Keratinocyte (primary cell): ENCODE measurements around the gene SRCIN1.

Experiments
- EZH2 ChIP-seq: IDR thresholded peaks from one replicate; pipeline ENCODE4 v1.6.1; 2012; ENCODE audit warnings: inconsistent platforms, mild to moderate bottlenecking, low read length, moderate library complexity
- TF ChIP-seq, protein P1 (sequence below), 3 experiments: IDR thresholded peaks in 1 of 3; conservative IDR thresholded peaks in 1 of 3; optimal IDR thresholded peaks in 1 of 3; 2 replicates in 2 of 3; 3 replicates in 1 of 3; pipeline versions ENCODE3 to v1.5.1; 2011; ENCODE audit warnings: low read length in 3 of 3, mild to moderate bottlenecking in 3 of 3, moderate library complexity in 2 of 3, control low read depth in 1 of 3, inconsistent platforms in 1 of 3; ENCODE audit not compliant: insufficient read depth in 2 of 3; ENCODE audit errors: extremely low read depth in 1 of 3

DNA sequence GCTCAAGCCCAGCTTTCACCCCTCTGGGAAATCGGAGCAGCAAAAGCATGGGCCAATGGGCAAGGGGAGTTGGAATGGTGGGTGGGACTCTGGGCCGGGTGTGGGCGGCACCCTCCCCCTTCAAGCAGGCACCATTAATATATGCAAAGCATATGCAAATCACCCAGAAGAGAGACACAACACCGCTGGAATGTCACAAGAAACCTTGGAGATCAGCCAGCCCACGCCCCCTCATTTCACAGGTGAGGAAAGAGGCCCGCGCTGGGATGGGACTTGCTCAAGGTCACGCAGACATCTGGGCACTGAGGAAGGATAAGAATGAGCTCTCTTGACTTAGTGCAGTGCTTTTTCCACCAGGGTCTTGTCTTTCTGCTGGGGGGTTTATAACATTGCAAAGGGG lies 4.8 kb downstream of the SRCIN1 start:
- TF ChIP-seq, protein P1, sequence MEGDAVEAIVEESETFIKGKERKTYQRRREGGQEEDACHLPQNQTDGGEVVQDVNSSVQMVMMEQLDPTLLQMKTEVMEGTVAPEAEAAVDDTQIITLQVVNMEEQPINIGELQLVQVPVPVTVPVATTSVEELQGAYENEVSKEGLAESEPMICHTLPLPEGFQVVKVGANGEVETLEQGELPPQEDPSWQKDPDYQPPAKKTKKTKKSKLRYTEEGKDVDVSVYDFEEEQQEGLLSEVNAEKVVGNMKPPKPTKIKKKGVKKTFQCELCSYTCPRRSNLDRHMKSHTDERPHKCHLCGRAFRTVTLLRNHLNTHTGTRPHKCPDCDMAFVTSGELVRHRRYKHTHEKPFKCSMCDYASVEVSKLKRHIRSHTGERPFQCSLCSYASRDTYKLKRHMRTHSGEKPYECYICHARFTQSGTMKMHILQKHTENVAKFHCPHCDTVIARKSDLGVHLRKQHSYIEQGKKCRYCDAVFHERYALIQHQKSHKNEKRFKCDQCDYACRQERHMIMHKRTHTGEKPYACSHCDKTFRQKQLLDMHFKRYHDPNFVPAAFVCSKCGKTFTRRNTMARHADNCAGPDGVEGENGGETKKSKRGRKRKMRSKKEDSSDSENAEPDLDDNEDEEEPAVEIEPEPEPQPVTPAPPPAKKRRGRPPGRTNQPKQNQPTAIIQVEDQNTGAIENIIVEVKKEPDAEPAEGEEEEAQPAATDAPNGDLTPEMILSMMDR (optimal IDR thresholded peaks at IDR 0.05 in 1 of 3, IDR thresholded peaks at IDR 0.05 in 1 of 3, conservative IDR thresholded peaks at IDR 0.05 in 1 of 3; ENCODE audit: extremely low read depth in 1 of 3, insufficient read depth in 2 of 3, low read length in 3 of 3) = no peak
- TF ChIP-seq EZH2 = no peak
